Loucy (cell line): ENCODE data around the gene ABCC8.

Experiments used
- H2AFZ ChIP-seq: fragments of 200-600 bp; sonication (generic); 2 replicates; pipeline ENCODE4 v1.6.0; 2016; ENCODE audit warnings: antibody characterized with exemption, mild to moderate bottlenecking, low read length, moderate library complexity
- H3F3A ChIP-seq: fragments of 200-600 bp; 2 replicates; pipeline ENCODE4 v1.6.0; 2016; ENCODE audit warnings: antibody characterized with exemption, low read depth, mild to moderate bottlenecking
- H3K27me3 ChIP-seq: fragments of 200-600 bp; sonication (generic); 2 replicates; pipeline ENCODE4 v1.6.1; 2014; ENCODE audit warnings: low read length, mild to moderate bottlenecking; ENCODE audit not compliant: insufficient read depth, poor library complexity, severe bottlenecking
- H3K36me3 ChIP-seq: fragments of 200-600 bp; sonication (generic); 2 replicates; pipeline ENCODE4 v1.6.1; 2016; ENCODE audit warnings: low read length; ENCODE audit not compliant: insufficient read depth
- H3K4me1 ChIP-seq: fragments of 200-600 bp; sonication (generic); 2 replicates; pipeline ENCODE4 v1.5.1; 2014; ENCODE audit warnings: low read length, mild to moderate bottlenecking; ENCODE audit not compliant: insufficient read depth, poor library complexity, severe bottlenecking
- H3K4me2 ChIP-seq: fragments of 200-600 bp; sonication (generic); 2 replicates; pipeline ENCODE4 v1.6.0; 2014; ENCODE audit warnings: antibody characterized with exemption, low read length, low read depth, mild to moderate bottlenecking; ENCODE audit not compliant: poor library complexity, severe bottlenecking
- H3K4me3 ChIP-seq: fragments of 200-600 bp; sonication (generic); 2 replicates; pipeline ENCODE4 v1.5.1; 2014; ENCODE audit warnings: low read length, mild to moderate bottlenecking, mixed read lengths; ENCODE audit not compliant: poor library complexity, severe bottlenecking
- H3K79me2 ChIP-seq: fragments of 200-600 bp; sonication (generic); 2 replicates; pipeline ENCODE4 v1.6.1; 2014; ENCODE audit warnings: low read length; ENCODE audit not compliant: insufficient read depth
- H3K9ac ChIP-seq: fragments of 200-600 bp; sonication (generic); 2 replicates; pipeline ENCODE4 v1.6.0; 2014; ENCODE audit warnings: mild to moderate bottlenecking, low read depth, low read length, moderate library complexity; ENCODE audit not compliant: poor library complexity, severe bottlenecking
- H3K9me2 ChIP-seq: fragments of 200-600 bp; sonication (generic); replicated peaks from 2 replicates; pipeline ENCODE4 v1.6.1; 2016; ENCODE audit warnings: low read depth, low read length, mixed read lengths
- H3K9me3 ChIP-seq: fragments of 200-600 bp; sonication (generic); 2 replicates; pipeline ENCODE4 v1.6.1; 2014; ENCODE audit warnings: mild to moderate bottlenecking, antibody characterized with exemption, low read length, low read depth; ENCODE audit not compliant: insufficient read depth
- H4K20me1 ChIP-seq: fragments of 200-600 bp; sonication (generic); 2 replicates; pipeline ENCODE4 v1.6.0; 2014; ENCODE audit warnings: antibody characterized with exemption, low read length, mild to moderate bottlenecking; ENCODE audit not compliant: insufficient read depth, poor library complexity, severe bottlenecking
- CTCF ChIP-seq: fragments of 200-600 bp; sonication (generic); conservative IDR thresholded peaks from 2 replicates; pipeline ENCODE4 v1.5.1; 2014; ENCODE audit warnings: mild to moderate bottlenecking, antibody characterized with exemption, low read length
- EZH2phosphoT487 ChIP-seq: fragments of 200-600 bp; IDR thresholded peaks from 2 replicates; pipeline ENCODE4 v1.6.1; 2018; ENCODE audit warnings: antibody characterized with exemption, mild to moderate bottlenecking, moderate library complexity, borderline replicate concordance

The ABCC8 gene

GRCh38 chr11:17443423-17443822, 33.2 kb downstream of the ABCC8 start:
- Histone ChIP-seq H3K9me3 (no peaks in the 10 kb centered on the region), H3K4me1 (peaks cover 3% of the 10 kb centered on the region), H3K9ac (no peak overlapping the region), H3K27me3 (no peaks in the 10 kb centered on the region), H3K9me2 (no peaks in the 10 kb centered on the region), H3K79me2 (no peaks in the 10 kb centered on the region), H3K4me3 (no peak overlapping the region), H3K36me3 (no peaks in the 10 kb centered on the region), H3K4me2 (no peak overlapping the region), H4K20me1 (no peaks in the 10 kb centered on the region), H2AFZ (no peak overlapping the region), H3F3A (no peaks in the 10 kb centered on the region)
- TF ChIP-seq CTCF: no peak
- TF ChIP-seq EZH2phosphoT487: no peak

- Histone ChIP-seq H3K27me3 (no peaks in the 10 kb centered on the region), H4K20me1 (no peaks in the 10 kb centered on the region), H3K4me2 (no peak overlapping the region), H2AFZ (no peak overlapping the region), H3F3A (no peaks in the 10 kb centered on the region), H3K9ac (no peak overlapping the region), H3K4me1 (peaks cover 3% of the 10 kb centered on the region), H3K9me3 (no peaks in the 10 kb centered on the region), H3K9me2 (no peaks in the 10 kb centered on the region), H3K36me3 (no peaks in the 10 kb centered on the region), H3K4me3 (no peak overlapping the region), H3K79me2 (no peaks in the 10 kb centered on the region)
- TF ChIP-seq EZH2phosphoT487: no peak
- no peak for TF ChIP-seq CTCF
These were observed 33.6 kb downstream of the ABCC8 start for GRCh38 chr11:17443000-17443399.

- Histone ChIP-seq H3K9ac (no peak overlapping the region), H3K4me3 (no peak overlapping the region)
These were observed 37.3 kb downstream of the ABCC8 start for GRCh38 chr11:17439316-17439782.

More at GRCh38 chr11:17439316-17439782, 37.3 kb downstream of the ABCC8 start:
- TF ChIP-seq EZH2phosphoT487 (no peak), CTCF (no peak)
- Histone ChIP-seq H3K79me2 (no peaks in the 10 kb centered on the region), H3K9me2 (no peaks in the 10 kb centered on the region), H3K36me3 (no peaks in the 10 kb centered on the region), H2AFZ (no peak overlapping the region), H3K9me3 (no peaks in the 10 kb centered on the region), H3K4me2 (no peak overlapping the region), H4K20me1 (no peaks in the 10 kb centered on the region), H3K27me3 (no peaks in the 10 kb centered on the region), H3K4me1 (peaks cover 7% of the 10 kb centered on the region), H3F3A (no peaks in the 10 kb centered on the region)
